Measurements from ENCODE around the gene HLA-DRA. TPM values are rescaled to one million over a fixed set of nuclear protein-coding genes. Genes with fewer than 3 reads are reported as not detected.

The HLA-DRA gene
- total RNA-seq, 4 donors from 2014 or later: 53.0 to 162 (median 106) TPM

GRCh38 chr6:32436995-32437836 is 2.5 kb upstream of the HLA-DRA start:
- TF ChIP-seq POLR2A (IDR thresholded peaks at IDR 0.05): no peak
- TF ChIP-seq CTCF (IDR thresholded peaks at IDR 0.05): no peak
- Histone ChIP-seq H3K36me3 (no peaks in the 10 kb centered on the region), H3K27me3 (no peaks in the 10 kb centered on the region), H3K4me3 (replicated peaks in 1 of 3) (no peak overlapping the region), H3K27ac (peak overlapping the region in 1 of 3 donors; percentile 34), H3K4me1 (no peaks in the 10 kb centered on the region), H3K9me3 (no peaks in the 10 kb centered on the region)
- DNase-seq: no peak
- intact Hi-C loops (cut with DNase I): no loop called here
- WGBS, 2 donors: 48 to 80% methylated on average over 2 of the region's 2 CpGs

DNA sequence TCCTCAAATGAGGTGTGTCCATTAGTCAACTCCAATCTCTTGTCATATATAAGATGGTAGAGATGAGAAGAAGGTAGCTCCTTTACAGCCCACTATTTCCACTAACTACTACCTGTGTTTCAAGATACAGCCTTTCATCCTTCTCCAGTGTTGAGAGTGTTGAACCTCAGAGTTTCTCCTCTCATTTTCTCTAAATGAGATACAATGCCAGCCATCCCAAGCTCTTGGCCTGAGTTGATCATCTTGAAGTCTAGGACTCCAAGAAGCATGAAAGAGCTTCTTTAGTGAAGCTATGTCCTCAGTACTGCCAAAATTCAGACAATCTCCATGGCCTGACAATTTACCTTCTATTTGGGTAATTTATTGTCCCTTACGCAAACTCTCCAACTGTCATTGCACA is 548 bp upstream of the HLA-DRA start:
- no peak overlapping the region for H3K4me3 ChIP-seq (replicated peaks in 1 of 3)
- no peak overlapping the region for H3K27ac ChIP-seq
- no peaks in the 10 kb centered on the region for H3K9me3 ChIP-seq
- H3K4me1 ChIP-seq: no peaks in the 10 kb centered on the region
- no peak for TF ChIP-seq POLR2A (IDR thresholded peaks at IDR 0.05)
- TF ChIP-seq CTCF (IDR thresholded peaks at IDR 0.05): no peak
- intact Hi-C loops (cut with DNase I): no loop called here
- H3K27me3 ChIP-seq: no peaks in the 10 kb centered on the region
- DNase-seq: no peak
- WGBS, 2 donors: 97 to 100% methylated on average over 1 of the region's 1 CpG
- no peaks in the 10 kb centered on the region for H3K36me3 ChIP-seq

DNA sequence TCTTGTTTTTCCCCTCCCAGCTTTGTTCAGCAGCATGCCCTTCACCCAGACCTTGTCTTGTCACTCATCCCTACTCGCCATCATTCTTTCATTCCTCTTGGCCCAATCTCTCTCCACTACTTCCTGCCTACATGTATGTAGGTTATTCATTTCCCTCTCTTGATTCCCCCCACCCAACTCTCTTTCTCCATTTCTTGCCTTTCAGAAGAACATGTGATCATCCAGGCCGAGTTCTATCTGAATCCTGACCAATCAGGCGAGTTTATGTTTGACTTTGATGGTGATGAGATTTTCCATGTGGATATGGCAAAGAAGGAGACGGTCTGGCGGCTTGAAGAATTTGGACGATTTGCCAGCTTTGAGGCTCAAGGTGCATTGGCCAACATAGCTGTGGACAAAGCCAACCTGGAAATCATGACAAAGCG is 2.6 kb downstream of the HLA-DRA start:
- TF ChIP-seq POLR2A (IDR thresholded peaks at IDR 0.05) (no peak), CTCF (IDR thresholded peaks at IDR 0.05) (no peak)
- H3K9me3 ChIP-seq: no peaks in the 10 kb centered on the region
- H3K36me3 ChIP-seq: no peaks in the 10 kb centered on the region
- H3K27ac ChIP-seq: no peak overlapping the region
- no peak for DNase-seq
- WGBS, 2 donors: 87 to 91% methylated on average over 7 of the region's 7 CpGs
- intact Hi-C loops (cut with DNase I): no loop called here
- H3K4me1 ChIP-seq: no peaks in the 10 kb centered on the region
- no peak overlapping the region for H3K4me3 ChIP-seq (replicated peaks in 1 of 3)
- no peaks in the 10 kb centered on the region for H3K27me3 ChIP-seq

GRCh38 chr6:32442977-32443552 is 3.4 kb downstream of the HLA-DRA start:
- intact Hi-C loops (cut with DNase I): no loop called here
- H3K4me1 ChIP-seq: no peaks in the 10 kb centered on the region
- DNase-seq: no peak
- no peak overlapping the region for H3K27ac ChIP-seq
- 84 to 88% methylated on average over 8 of the region's 8 CpGs for WGBS, 2 donors
- H3K4me3 ChIP-seq (replicated peaks in 1 of 3): no peak overlapping the region
- H3K27me3 ChIP-seq: no peaks in the 10 kb centered on the region
- TF ChIP-seq POLR2A (IDR thresholded peaks at IDR 0.05): no peak
- no peak for TF ChIP-seq CTCF (IDR thresholded peaks at IDR 0.05)
- no peaks in the 10 kb centered on the region for H3K36me3 ChIP-seq
- H3K9me3 ChIP-seq: no peaks in the 10 kb centered on the region

DNA sequence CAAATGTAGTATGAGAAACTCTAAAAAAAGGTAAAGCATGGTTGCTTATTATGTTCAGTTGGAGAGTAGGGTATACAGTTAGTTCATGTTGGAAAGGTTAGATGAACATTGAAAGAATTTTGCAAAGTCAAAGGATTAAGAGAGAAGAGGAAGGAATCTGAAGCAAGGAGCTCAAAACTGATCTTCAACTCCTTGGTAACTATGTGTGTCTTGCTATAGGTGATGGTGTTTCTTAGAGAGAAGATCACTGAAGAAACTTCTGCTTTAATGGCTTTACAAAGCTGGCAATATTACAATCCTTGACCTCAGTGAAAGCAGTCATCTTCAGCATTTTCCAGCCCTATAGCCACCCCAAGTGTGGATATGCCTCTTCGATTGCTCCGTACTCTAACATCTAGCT is 4.7 kb downstream of the HLA-DRA start:
- Histone ChIP-seq H3K4me3 (replicated peaks in 1 of 3) (no peak overlapping the region), H3K4me1 (no peaks in the 10 kb centered on the region), H3K36me3 (no peaks in the 10 kb centered on the region), H3K9me3 (no peaks in the 10 kb centered on the region), H3K27me3 (no peaks in the 10 kb centered on the region), H3K27ac (no peak overlapping the region)
- DNase-seq: no peak
- no peak for TF ChIP-seq POLR2A (IDR thresholded peaks at IDR 0.05)
- TF ChIP-seq CTCF (IDR thresholded peaks at IDR 0.05): no peak
- WGBS, 2 donors: 74 to 96% methylated on average over 2 of the region's 2 CpGs
- intact Hi-C loops (cut with DNase I): no loop called here

Data from thyroid gland (tissue), 4 donors.